GM18499 (cell line): ENCODE measurements around the gene SH2D2A.

ENCODE experiments used
- ATAC-seq: cut with Tn5 transposase; IDR thresholded peaks from one replicate; pipeline ENCODE4 v1.9.1; 2021; ENCODE audit warnings: moderate number of reproducible peaks; ENCODE audit not compliant: insufficient read depth, unreplicated experiment

SH2D2A gene

GRCh38 chr1:156805766-156806511 lies 10.7 kb downstream of the SH2D2A start:
- no peak for ATAC-seq

- ATAC-seq: no peak
Measured at GRCh38 chr1:156804572-156805243, 11.9 kb downstream of the SH2D2A start.

DNA sequence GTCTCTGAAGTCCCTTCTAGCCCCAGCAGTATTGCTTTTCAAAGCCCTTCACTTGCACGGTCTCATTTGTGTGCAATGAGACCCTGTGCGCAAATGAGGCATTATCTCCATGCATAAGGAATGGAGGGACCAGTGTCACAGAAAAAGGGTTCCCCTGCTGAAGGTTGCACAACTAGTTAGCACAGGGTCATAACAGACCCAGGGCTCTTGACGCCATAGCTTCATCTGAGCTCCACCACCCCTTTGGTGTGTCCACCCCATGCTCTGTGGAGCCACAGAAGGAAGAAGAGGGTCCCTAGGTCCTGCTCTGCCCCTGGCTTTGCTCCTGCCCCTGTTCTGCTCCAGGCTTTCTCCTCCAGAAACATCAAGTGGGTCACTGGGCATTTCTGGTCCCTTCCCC lies 12.6 kb downstream of the SH2D2A start:
- no peak for ATAC-seq

- no peak for ATAC-seq
Measured at GRCh38 chr1:156803086-156803851, 13.4 kb downstream of the SH2D2A start.

GRCh38 chr1:156802421-156802935 lies 14.2 kb downstream of the SH2D2A start:
- ATAC-seq: no peak

- ATAC-seq: no peak
Measured at GRCh38 chr1:156801409-156802121, 15.1 kb downstream of the SH2D2A start.

DNA sequence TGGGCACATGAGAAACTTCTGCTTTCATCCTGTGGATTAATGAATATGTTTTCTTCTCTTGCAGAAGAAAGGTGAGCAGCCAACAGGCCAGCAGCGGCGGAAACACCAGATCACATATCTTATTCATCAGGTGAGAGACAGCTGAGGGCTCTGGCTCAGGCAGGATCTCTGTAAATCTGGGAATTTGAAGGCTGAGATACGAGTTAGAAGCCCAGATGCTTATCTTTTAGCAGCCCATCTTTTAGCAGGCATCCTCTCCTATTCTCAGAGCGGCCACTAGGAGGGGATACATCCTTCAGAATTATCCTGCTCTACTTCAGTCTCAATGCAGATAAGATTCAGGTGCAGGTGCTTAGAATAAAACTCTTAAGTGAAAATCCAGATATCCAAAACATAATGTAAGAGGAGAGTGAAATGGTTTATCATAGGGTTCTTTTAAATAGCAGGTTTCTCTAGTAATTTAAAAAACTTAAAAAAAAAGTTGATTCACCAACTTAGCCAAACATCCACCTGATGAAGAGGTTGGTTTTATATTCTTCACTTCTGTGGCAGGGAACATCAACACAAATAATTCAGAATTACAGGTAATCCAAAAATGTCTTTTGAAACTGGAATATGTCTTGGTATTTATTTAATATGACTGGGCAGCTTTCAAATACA lies 19.3 kb downstream of the SH2D2A start:
- ATAC-seq: no peak

- no peak for ATAC-seq
Measured at GRCh38 chr1:156796340-156797097, 20.1 kb downstream of the SH2D2A start.

- ATAC-seq: no peak
Measured at GRCh38 chr1:156795787-156796186, 20.9 kb downstream of the SH2D2A start.

GRCh38 chr1:156795374-156795733 lies 21.3 kb downstream of the SH2D2A start:
- no peak for ATAC-seq

DNA sequence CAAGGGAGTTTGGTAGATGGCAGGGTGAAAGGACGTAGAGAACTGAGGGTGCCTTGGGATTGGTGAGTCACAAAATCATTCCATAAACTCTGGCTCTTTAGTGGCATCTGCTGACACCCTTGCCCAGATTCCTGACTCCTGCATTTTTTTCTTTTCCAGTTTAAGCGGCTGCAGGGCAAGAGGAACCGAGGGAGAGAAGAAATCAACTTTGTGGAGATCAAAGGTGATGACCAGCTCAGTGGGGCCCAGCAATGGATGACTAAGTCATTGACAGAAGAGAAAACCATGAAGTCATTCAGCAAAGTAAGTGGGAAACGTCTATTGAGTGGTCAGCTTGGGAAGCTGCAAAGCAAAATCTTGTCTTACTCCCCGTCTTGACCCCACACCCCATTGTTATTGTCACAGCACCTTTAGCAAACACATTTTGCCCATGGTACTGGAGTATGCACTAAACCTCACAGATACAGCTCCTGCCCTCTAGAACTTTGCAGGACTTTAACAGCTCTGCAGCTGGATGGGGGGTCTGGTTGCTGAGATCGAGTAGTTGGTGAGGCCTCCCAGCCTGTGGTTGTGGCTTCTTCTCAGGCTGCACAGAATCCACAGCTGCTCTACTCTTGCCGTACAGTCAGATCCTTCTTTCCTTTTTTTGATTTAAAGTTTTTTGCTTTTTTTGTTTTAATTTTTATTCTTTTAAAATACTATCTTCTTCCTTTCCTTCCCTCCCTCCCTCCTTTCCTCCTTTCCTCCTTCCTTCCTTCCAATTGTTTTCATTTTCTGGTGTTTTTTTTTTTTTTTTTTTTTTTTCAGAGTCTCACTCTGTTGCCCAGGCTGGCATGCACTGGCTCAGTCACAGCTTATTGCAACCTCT lies 21.9 kb downstream of the SH2D2A start:
- ATAC-seq: no peak

DNA sequence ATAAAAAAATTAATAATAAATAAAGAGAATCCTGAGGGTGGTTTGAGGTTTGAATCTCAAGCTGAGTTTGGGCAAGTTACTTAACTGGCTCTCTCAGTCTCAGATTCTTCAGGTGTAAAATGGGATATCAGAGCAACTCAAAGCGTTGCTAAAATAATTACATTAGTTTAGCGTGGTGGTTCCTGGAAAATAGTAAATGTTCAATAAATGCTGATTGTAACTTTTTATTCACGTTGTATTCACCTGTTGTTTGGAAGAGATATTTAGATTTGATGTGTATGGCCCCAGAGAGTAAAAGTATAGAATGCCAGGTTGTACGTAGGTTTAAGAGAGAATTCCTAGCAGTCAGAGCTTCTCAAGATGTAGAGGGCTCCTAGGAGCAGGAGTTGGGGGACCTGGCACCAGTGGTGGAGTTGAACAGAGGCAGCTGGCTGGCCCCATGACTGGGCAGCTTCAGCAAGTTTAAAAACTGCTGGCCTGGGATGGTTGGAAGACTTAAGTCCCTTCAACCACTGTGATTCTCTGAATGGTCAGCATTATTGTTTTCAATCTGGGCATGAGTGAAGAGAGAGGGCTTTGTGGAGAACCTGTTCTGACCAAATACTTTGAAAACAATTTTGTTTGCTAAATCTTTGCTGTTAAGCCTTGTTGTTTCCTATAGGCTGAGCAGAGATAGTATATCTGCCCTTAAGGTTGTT lies 26.9 kb downstream of the SH2D2A start:
- no peak for ATAC-seq

GRCh38 chr1:156788136-156788535 lies 28.5 kb downstream of the SH2D2A start:
- no peak for ATAC-seq

DNA sequence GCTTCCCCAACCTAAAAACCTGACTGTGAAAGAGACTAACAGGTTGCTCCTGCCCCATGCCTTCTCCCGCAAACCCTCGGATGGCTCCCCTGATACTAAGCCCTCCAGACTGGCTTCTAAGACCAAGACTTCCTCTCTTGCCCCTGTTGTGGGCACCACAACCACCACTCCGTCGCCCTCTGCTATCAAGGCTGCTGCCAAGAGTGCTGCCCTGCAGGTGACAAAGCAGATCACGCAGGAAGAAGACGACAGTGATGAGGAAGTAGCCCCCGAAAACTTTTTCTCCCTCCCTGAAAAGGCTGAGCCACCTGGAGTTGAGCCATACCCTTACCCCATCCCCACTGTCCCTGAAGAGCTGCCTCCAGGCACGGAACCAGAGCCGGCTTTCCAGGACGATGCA lies 30.0 kb downstream of the SH2D2A start:
- no peak for ATAC-seq

- ATAC-seq: no peak
Measured at GRCh38 chr1:156785458-156785857, 31.2 kb downstream of the SH2D2A start.

DNA sequence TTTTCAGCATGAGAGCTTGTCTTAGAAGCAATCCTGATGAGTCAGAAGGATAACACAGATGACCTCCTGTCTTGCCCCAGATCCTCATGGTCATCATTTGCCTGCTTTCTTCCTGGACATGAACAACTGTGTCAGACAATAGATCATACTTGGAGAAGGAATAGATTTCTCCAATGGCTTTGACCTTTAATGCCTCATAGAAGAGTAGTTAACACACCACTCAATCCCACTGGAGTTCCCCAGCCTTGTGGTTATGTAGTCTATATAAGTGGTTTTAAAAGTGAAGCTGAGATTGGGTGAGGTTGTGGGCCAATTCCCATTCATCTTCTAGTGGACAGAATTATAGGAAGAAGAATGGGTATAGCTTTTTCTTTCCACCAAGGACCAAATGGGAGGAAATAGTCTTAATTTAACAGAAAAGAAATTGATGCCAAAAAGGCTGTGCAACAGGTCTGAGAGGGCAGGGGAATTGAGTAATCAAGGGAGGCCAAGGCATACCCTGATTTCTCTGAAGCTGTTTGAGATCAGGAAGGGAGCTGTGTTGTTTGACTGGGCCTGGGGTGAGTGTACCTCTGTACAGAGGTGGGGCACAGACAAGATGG lies 35.0 kb downstream of the SH2D2A start:
- ATAC-seq: no peak

DNA sequence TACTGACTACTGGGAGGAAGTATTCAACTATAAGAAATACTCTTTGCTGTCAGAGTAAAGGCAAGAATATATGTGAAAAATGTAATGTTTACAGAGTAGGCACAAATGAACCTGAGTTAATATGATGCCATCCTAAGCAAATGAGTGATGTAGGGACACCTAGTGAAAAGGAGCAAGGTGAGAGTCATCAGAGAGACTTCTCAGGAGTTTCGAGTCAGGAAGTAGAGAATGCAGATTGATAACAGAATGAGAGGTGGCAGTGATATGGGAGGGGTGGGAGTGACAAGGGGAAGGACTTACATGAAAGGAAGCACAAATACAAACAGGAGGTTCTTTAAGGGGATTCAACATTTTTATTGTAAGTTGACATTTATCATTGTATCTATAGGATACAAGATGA lies 39.1 kb downstream of the SH2D2A start:
- no peak for ATAC-seq
